Dedifferentiated amniotic fluid mesenchymal stem cell (primary cell): ENCODE measurements around the gene CAP2.
"Not testable (repeated sequence)": the region's sequence is repeated elsewhere in the genome, so short reads cannot be mapped to it uniquely, and the experiment has no call there.

Source experiments
- DNase-seq: peaks from one replicate; pipeline ENCODE4 v3.0.0-alpha.2; 2016; ENCODE audit errors: extremely low spot score

The CAP2 gene

GRCh38 chr6:17397764-17398194, 4.4 kb downstream of the CAP2 start:
- no peak for DNase-seq

- DNase-seq, result not testable (repeated sequence)
These were observed 12.0 kb downstream of the CAP2 start for GRCh38 chr6:17405181-17405943.

- no peak for DNase-seq
These were observed 12.5 kb downstream of the CAP2 start for GRCh38 chr6:17405944-17406245.

GRCh38 chr6:17408081-17408480, 14.7 kb downstream of the CAP2 start:
- no peak for DNase-seq

GRCh38 chr6:17410281-17410680, 16.9 kb downstream of the CAP2 start:
- DNase-seq, result no peak

GRCh38 chr6:17413313-17413750, 19.9 kb downstream of the CAP2 start:
- DNase-seq, result peak; percentile 34

GRCh38 chr6:17414395-17414794, 21.0 kb downstream of the CAP2 start:
- DNase-seq, result not testable (repeated sequence)

- DNase-seq, result no peak
These were observed 21.9 kb downstream of the CAP2 start for GRCh38 chr6:17415321-17415720.

GRCh38 chr6:17416806-17417205, 23.4 kb downstream of the CAP2 start:
- no peak for DNase-seq

- DNase-seq, result peak; percentile 97
These were observed 24.4 kb downstream of the CAP2 start for GRCh38 chr6:17417817-17418216.

GRCh38 chr6:17418281-17419188, 25.1 kb downstream of the CAP2 start:
- DNase-seq, result peak; percentile 70

- peak; percentile 29 for DNase-seq
These were observed 25.8 kb downstream of the CAP2 start for GRCh38 chr6:17419189-17419575.

- no peak for DNase-seq
These were observed 27.0 kb downstream of the CAP2 start for GRCh38 chr6:17420368-17420767.

GRCh38 chr6:17421406-17421805, 28.0 kb downstream of the CAP2 start:
- DNase-seq, result no peak

- peak; percentile 27 for DNase-seq
These were observed 29.6 kb downstream of the CAP2 start for GRCh38 chr6:17423026-17423425.

- DNase-seq, result no peak
These were observed 33.7 kb downstream of the CAP2 start for GRCh38 chr6:17427062-17427461.

GRCh38 chr6:17427617-17428016, 34.2 kb downstream of the CAP2 start:
- no peak for DNase-seq

GRCh38 chr6:17428595-17429120, 35.3 kb downstream of the CAP2 start:
- not testable (repeated sequence) for DNase-seq

GRCh38 chr6:17429383-17430061, 36.1 kb downstream of the CAP2 start:
- no peak for DNase-seq

GRCh38 chr6:17431581-17431980, 38.2 kb downstream of the CAP2 start:
- no peak for DNase-seq

GRCh38 chr6:17432356-17432755, 39.0 kb downstream of the CAP2 start:
- no peak for DNase-seq
